Loucy (cell line): ENCODE measurements around the gene RAD23A.

Experiments used
- H2AFZ ChIP-seq: fragments of 200-600 bp; sonication (generic); 2 replicates; pipeline ENCODE4 v1.6.0; 2016; ENCODE audit warnings: antibody characterized with exemption, mild to moderate bottlenecking, low read length, moderate library complexity
- H3F3A ChIP-seq: fragments of 200-600 bp; 2 replicates; pipeline ENCODE4 v1.6.0; 2016; ENCODE audit warnings: antibody characterized with exemption, low read depth, mild to moderate bottlenecking
- H3K27me3 ChIP-seq: fragments of 200-600 bp; sonication (generic); 2 replicates; pipeline ENCODE4 v1.6.1; 2014; ENCODE audit warnings: low read length, mild to moderate bottlenecking; ENCODE audit not compliant: insufficient read depth, poor library complexity, severe bottlenecking
- H3K36me3 ChIP-seq: fragments of 200-600 bp; sonication (generic); 2 replicates; pipeline ENCODE4 v1.6.1; 2016; ENCODE audit warnings: low read length; ENCODE audit not compliant: insufficient read depth
- H3K4me1 ChIP-seq: fragments of 200-600 bp; sonication (generic); 2 replicates; pipeline ENCODE4 v1.5.1; 2014; ENCODE audit warnings: low read length, mild to moderate bottlenecking; ENCODE audit not compliant: insufficient read depth, poor library complexity, severe bottlenecking
- H3K4me2 ChIP-seq: fragments of 200-600 bp; sonication (generic); 2 replicates; pipeline ENCODE4 v1.6.0; 2014; ENCODE audit warnings: antibody characterized with exemption, low read length, low read depth, mild to moderate bottlenecking; ENCODE audit not compliant: poor library complexity, severe bottlenecking
- H3K4me3 ChIP-seq: fragments of 200-600 bp; sonication (generic); 2 replicates; pipeline ENCODE4 v1.5.1; 2014; ENCODE audit warnings: low read length, mild to moderate bottlenecking, mixed read lengths; ENCODE audit not compliant: poor library complexity, severe bottlenecking
- H3K79me2 ChIP-seq: fragments of 200-600 bp; sonication (generic); 2 replicates; pipeline ENCODE4 v1.6.1; 2014; ENCODE audit warnings: low read length; ENCODE audit not compliant: insufficient read depth
- H3K9ac ChIP-seq: fragments of 200-600 bp; sonication (generic); 2 replicates; pipeline ENCODE4 v1.6.0; 2014; ENCODE audit warnings: mild to moderate bottlenecking, low read depth, low read length, moderate library complexity; ENCODE audit not compliant: poor library complexity, severe bottlenecking
- H3K9me2 ChIP-seq: fragments of 200-600 bp; sonication (generic); replicated peaks from 2 replicates; pipeline ENCODE4 v1.6.1; 2016; ENCODE audit warnings: low read depth, low read length, mixed read lengths
- H3K9me3 ChIP-seq: fragments of 200-600 bp; sonication (generic); 2 replicates; pipeline ENCODE4 v1.6.1; 2014; ENCODE audit warnings: mild to moderate bottlenecking, antibody characterized with exemption, low read length, low read depth; ENCODE audit not compliant: insufficient read depth
- H4K20me1 ChIP-seq: fragments of 200-600 bp; sonication (generic); 2 replicates; pipeline ENCODE4 v1.6.0; 2014; ENCODE audit warnings: antibody characterized with exemption, low read length, mild to moderate bottlenecking; ENCODE audit not compliant: insufficient read depth, poor library complexity, severe bottlenecking
- CTCF ChIP-seq: fragments of 200-600 bp; sonication (generic); conservative IDR thresholded peaks from 2 replicates; pipeline ENCODE4 v1.5.1; 2014; ENCODE audit warnings: mild to moderate bottlenecking, antibody characterized with exemption, low read length
- EZH2phosphoT487 ChIP-seq: fragments of 200-600 bp; IDR thresholded peaks from 2 replicates; pipeline ENCODE4 v1.6.1; 2018; ENCODE audit warnings: antibody characterized with exemption, mild to moderate bottlenecking, moderate library complexity, borderline replicate concordance

RAD23A gene

GRCh38 chr19:12959481-12959880, 13.8 kb downstream of the RAD23A start:
- H3K79me2 ChIP-seq, result peaks cover 35% of the 10 kb centered on the region
- H3K36me3 ChIP-seq, result no peaks in the 10 kb centered on the region
- TF ChIP-seq CTCF (no peak), EZH2phosphoT487 (no peak)
- peaks cover 23% of the 10 kb centered on the region for H3K4me1 ChIP-seq
- no peaks in the 10 kb centered on the region for H3K27me3 ChIP-seq
- no peaks in the 10 kb centered on the region for H3K9me2 ChIP-seq
- peaks cover 10% of the 10 kb centered on the region for H4K20me1 ChIP-seq
- H3K4me2 ChIP-seq, result no peak overlapping the region
- H3K4me3 ChIP-seq, result no peak overlapping the region
- no peak overlapping the region for H2AFZ ChIP-seq
- H3F3A ChIP-seq, result peaks cover 3% of the 10 kb centered on the region; the same call in 1 of the 2 replicates
- no peaks in the 10 kb centered on the region for H3K9me3 ChIP-seq
- no peak overlapping the region for H3K9ac ChIP-seq

- no peaks in the 10 kb centered on the region for H3K9me2 ChIP-seq
- TF ChIP-seq CTCF, result peak; percentile 85
- no peak for TF ChIP-seq EZH2phosphoT487
- peak overlapping the region; percentile 94 for H3K4me2 ChIP-seq
- no peaks in the 10 kb centered on the region for H3K27me3 ChIP-seq
- H3K4me1 ChIP-seq, result peaks cover 9% of the 10 kb centered on the region
- no peaks in the 10 kb centered on the region for H4K20me1 ChIP-seq
- peak overlapping the region; percentile 82 for H3K9ac ChIP-seq
- H3K4me3 ChIP-seq, result peak overlapping the region; percentile 86
- peak overlapping the region; percentile 100 for H2AFZ ChIP-seq
- H3K79me2 ChIP-seq, result no peaks in the 10 kb centered on the region
- H3K9me3 ChIP-seq, result no peaks in the 10 kb centered on the region
- H3K36me3 ChIP-seq, result no peaks in the 10 kb centered on the region
- H3F3A ChIP-seq, result no peaks in the 10 kb centered on the region
These were observed 19.6 kb downstream of the RAD23A start for GRCh38 chr19:12965017-12965811.

GRCh38 chr19:12965812-12966135, 20.1 kb downstream of the RAD23A start:
- H3K36me3 ChIP-seq, result no peaks in the 10 kb centered on the region
- no peaks in the 10 kb centered on the region for H3K9me3 ChIP-seq
- peak overlapping the region; percentile 86 for H3K4me3 ChIP-seq
- no peaks in the 10 kb centered on the region for H3K79me2 ChIP-seq
- peak overlapping the region; percentile 82 for H3K9ac ChIP-seq
- H3K4me1 ChIP-seq, result peaks cover 9% of the 10 kb centered on the region
- H4K20me1 ChIP-seq, result no peaks in the 10 kb centered on the region
- peak overlapping the region; percentile 94 for H3K4me2 ChIP-seq
- no peaks in the 10 kb centered on the region for H3F3A ChIP-seq
- no peak for TF ChIP-seq EZH2phosphoT487
- TF ChIP-seq CTCF, result no peak
- no peaks in the 10 kb centered on the region for H3K27me3 ChIP-seq
- peak overlapping the region; percentile 100 for H2AFZ ChIP-seq
- H3K9me2 ChIP-seq, result no peaks in the 10 kb centered on the region
